K562 (cell line): ENCODE results near the gene REEP2. TPM values are rescaled to one million over a fixed set of nuclear protein-coding genes. Genes with fewer than 3 reads are reported as not detected.

Experiments
- CGGBP1 ChIP-seq: fragments of 250-450 bp; sonication (Bioruptor Pico); IDR thresholded peaks from 2 replicates; pipeline ENCODE4 v1.9.0; 2021; ENCODE audit warnings: mild to moderate bottlenecking
- CUX1 ChIP-seq: fragments of 200-800 bp; sonication (Bioruptor generic); IDR thresholded peaks from 2 replicates; pipeline ENCODE4 v1.6.1; 2016; ENCODE audit warnings: missing genetic modification characterization, missing compliant biosample characterization
- E2F5 ChIP-seq: sonication (generic); formaldehyde crosslinking; IDR thresholded peaks from 2 replicates; pipeline ENCODE4 v1.8.0; 2022; ENCODE audit warnings: mild to moderate bottlenecking, missing genetic modification reagents
- E2F8 ChIP-seq: fragments of 450-650 bp; IDR thresholded peaks from 2 replicates; pipeline ENCODE4 v1.7.1; 2018; ENCODE audit warnings: mild to moderate bottlenecking, low read depth; ENCODE audit not compliant: partially characterized antibody
- JUND ChIP-seq, 2 experiments: IDR thresholded peaks; 2 replicates in 1 of 2; 3 replicates in 1 of 2; pipeline ENCODE4 v1.6.1; 2011; ENCODE audit warnings: borderline replicate concordance in 2 of 2, low read depth in 2 of 2, low read length in 2 of 2, improper control_type of control experiment in 1 of 2, missing biosample characterization in 1 of 2, missing genetic modification characterization in 1 of 2, missing genetic modification reagents in 1 of 2
- NR4A1 ChIP-seq, 2 experiments: fragments of 250-450 bp in 1 of 2; fragments of 450-650 bp in 1 of 2; sonication (Bioruptor Pico) in 1 of 2; IDR thresholded peaks; 2 replicates each; pipeline versions ENCODE4 v1.4.0 to v1.6.1; 2016 to 2020; ENCODE audit warnings: mild to moderate bottlenecking in 2 of 2, missing compliant biosample characterization in 1 of 2, missing genetic modification characterization in 1 of 2, moderate library complexity in 1 of 2
- PCBP1 ChIP-seq: fragments of 200-400 bp; formaldehyde crosslinking; IDR thresholded peaks from 2 replicates; pipeline ENCODE4 v1.6.1; 2018; ENCODE audit warnings: mild to moderate bottlenecking, low read depth, low read length; ENCODE audit not compliant: poor library complexity, severe bottlenecking
- PHF20 ChIP-seq: fragments of 450-650 bp; IDR thresholded peaks from 2 replicates; pipeline ENCODE4 v1.6.1; 2018; ENCODE audit not compliant: partially characterized antibody
- RBBP5 ChIP-seq: fragments of 200-600 bp; sonication (generic); IDR thresholded peaks from 2 replicates; pipeline ENCODE4 v1.6.1; 2012; ENCODE audit warnings: borderline replicate concordance, mild to moderate bottlenecking, low read length, control low read depth, inconsistent platforms; ENCODE audit not compliant: insufficient read depth, poor library complexity, severe bottlenecking
- SIRT6 ChIP-seq: IDR thresholded peaks from one replicate; pipeline ENCODE4 v1.6.1; 2012; ENCODE audit warnings: low read depth, mild to moderate bottlenecking, control low read depth, inconsistent platforms, low read length, moderate library complexity
- SRSF3 ChIP-seq: fragments of 200-400 bp; formaldehyde crosslinking; IDR thresholded peaks from 2 replicates; pipeline ENCODE4 v1.6.1; 2016; ENCODE audit warnings: mild to moderate bottlenecking, low read length, moderate library complexity; ENCODE audit not compliant: insufficient read depth
- TCF3 ChIP-seq: sonication (generic); formaldehyde crosslinking; IDR thresholded peaks from 2 replicates; pipeline ENCODE4 v1.4.0; 2020; ENCODE audit warnings: mild to moderate bottlenecking, missing genetic modification reagents
- ZBTB17 ChIP-seq: fragments of 450-650 bp; formaldehyde crosslinking; IDR thresholded peaks from 2 replicates; pipeline ENCODE4 v1.4.0; 2020; ENCODE audit warnings: mild to moderate bottlenecking
- ZFP30 ChIP-seq: fragments of 250-450 bp; sonication (Bioruptor Pico); IDR thresholded peaks from 2 replicates; pipeline ENCODE4 v1.8.0; 2022; ENCODE audit warnings: moderate library complexity, mild to moderate bottlenecking, inconsistent platforms, borderline replicate concordance
- polyA plus RNA-seq, 8 experiments: library from polyadenylated mRNA; depleted of rRNA in 4 of 8; stranded (reverse) in 5 of 8; unstranded in 3 of 8; fragments of >200 nt; fragmentation: Nextera tagmentation in 2 of 8; fragmentation: Illumina TruSeq in 1 of 8; extraction: Ambion mirVana in 2 of 8; extraction: Trizol in 1 of 8; gene quantifications; 2 replicates each; pipeline versions ENCODE4 v1.2.1 to v1.2.3, GENCODE V29; 2011 to 2014; ENCODE audit warnings: inconsistent platforms in 1 of 8, missing spikeins in 1 of 8
- total RNA-seq, 7 experiments: library from RNA; depleted of rRNA in 6 of 7; stranded (reverse); fragments of >200 nt in 6 of 7; fragmentation: Illumina TruSeq in 2 of 7; extraction: Trizol in 2 of 7; gene quantifications; 2 replicates each; pipeline versions ENCODE4 v1.2.1 to v1.2.3, GENCODE V29; 2011 to 2021; ENCODE audit warnings: low replicate concordance in 1 of 7
- TF ChIP-seq, protein P1 (sequence below): IDR thresholded peaks from 2 replicates; pipeline ENCODE4 v1.6.1; 2016; ENCODE audit warnings: missing genetic modification characterization, missing compliant biosample characterization

Gene REEP2
- total and polyA plus RNA-seq, 9 of the 15 experiments (the other 6 are each of a cell fraction or from before 2014, with no cell fraction given): 0.03 to 1.1 (median 0.12) TPM; not detected in 1

GRCh38 chr5:138463419-138464007, 24.7 kb downstream of the REEP2 start (continued):
- TF ChIP-seq CGGBP1 (no peak), E2F5 (CRISPR knock-in tag) (no peak), SIRT6 (no peak), PCBP1 (no peak), SRSF3 (0 out of 2 replicates have a peak, but pooled peaks have one; percentile 6), E2F8 (no peak), ZBTB17 (CRISPR knock-in tag) (no peak; the same call in 1 of the 2 replicates), JUND (IDR thresholded peaks at IDR 0.05; ENCODE audit: borderline replicate concordance, low read depth, low read length) (no peak), JUND (tag; IDR thresholded peaks at IDR 0.05; ENCODE audit: borderline replicate concordance, low read depth, low read length) (no peak), CUX1 (CRISPR knock-in tag) (no peak), PHF20 (no peak), NR4A1 (CRISPR knock-in tag; IDR thresholded peaks at IDR 0.05) (no peak), NR4A1 (tag; IDR thresholded peaks at IDR 0.05) (no peak), TCF3 (no peak), ZFP30 (CRISPR knock-in tag) (no peak), RBBP5 (no peak)
- TF ChIP-seq, protein P1, sequence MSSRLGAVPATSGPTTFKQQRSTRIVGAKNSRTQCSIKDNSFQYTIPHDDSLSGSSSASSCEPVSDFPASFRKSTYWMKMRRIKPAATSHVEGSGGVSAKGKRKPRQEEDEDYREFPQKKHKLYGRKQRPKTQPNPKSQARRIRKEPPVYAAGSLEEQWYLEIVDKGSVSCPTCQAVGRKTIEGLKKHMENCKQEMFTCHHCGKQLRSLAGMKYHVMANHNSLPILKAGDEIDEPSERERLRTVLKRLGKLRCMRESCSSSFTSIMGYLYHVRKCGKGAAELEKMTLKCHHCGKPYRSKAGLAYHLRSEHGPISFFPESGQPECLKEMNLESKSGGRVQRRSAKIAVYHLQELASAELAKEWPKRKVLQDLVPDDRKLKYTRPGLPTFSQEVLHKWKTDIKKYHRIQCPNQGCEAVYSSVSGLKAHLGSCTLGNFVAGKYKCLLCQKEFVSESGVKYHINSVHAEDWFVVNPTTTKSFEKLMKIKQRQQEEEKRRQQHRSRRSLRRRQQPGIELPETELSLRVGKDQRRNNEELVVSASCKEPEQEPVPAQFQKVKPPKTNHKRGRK (tag): no peak
